C4-2B (cell line): ENCODE measurements around the gene HOXD4.

Experiments used
- ZFX ChIP-seq: fragments of 450-650 bp; IDR thresholded peaks from 2 replicates; pipeline ENCODE4 v1.6.1; 2017
- TF ChIP-seq, protein P1 (sequence below): fragments of 450-650 bp; conservative IDR thresholded peaks from 2 replicates; pipeline ENCODE4 v1.5.1; 2017; ENCODE audit warnings: mild to moderate bottlenecking

DNA sequence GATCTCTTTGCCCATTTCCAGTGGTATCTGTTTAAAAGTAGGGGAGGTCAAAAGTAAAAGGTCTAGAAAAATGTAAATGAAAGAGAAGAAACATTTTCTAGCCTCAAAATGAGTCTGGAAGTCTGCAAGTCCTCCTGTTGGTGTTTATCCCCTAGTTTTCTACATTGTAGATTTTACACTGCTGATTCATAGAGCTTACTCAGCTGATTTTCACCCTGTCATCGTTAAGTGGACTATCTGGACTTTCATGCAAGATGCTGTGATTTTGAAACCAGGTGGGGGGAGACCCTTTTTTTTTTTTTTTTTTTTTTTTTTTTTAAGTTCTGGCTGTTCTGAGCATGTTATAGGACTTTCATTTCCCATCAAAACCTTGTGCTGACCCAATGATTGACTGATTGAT, 16.0 kb downstream of the HOXD4 start:
- TF ChIP-seq, protein P1, sequence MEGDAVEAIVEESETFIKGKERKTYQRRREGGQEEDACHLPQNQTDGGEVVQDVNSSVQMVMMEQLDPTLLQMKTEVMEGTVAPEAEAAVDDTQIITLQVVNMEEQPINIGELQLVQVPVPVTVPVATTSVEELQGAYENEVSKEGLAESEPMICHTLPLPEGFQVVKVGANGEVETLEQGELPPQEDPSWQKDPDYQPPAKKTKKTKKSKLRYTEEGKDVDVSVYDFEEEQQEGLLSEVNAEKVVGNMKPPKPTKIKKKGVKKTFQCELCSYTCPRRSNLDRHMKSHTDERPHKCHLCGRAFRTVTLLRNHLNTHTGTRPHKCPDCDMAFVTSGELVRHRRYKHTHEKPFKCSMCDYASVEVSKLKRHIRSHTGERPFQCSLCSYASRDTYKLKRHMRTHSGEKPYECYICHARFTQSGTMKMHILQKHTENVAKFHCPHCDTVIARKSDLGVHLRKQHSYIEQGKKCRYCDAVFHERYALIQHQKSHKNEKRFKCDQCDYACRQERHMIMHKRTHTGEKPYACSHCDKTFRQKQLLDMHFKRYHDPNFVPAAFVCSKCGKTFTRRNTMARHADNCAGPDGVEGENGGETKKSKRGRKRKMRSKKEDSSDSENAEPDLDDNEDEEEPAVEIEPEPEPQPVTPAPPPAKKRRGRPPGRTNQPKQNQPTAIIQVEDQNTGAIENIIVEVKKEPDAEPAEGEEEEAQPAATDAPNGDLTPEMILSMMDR = no peak
- no peak for TF ChIP-seq ZFX
